Measurements from ENCODE around the gene OR1N1. TPM values are rescaled to one million over a fixed set of nuclear protein-coding genes. Genes with fewer than 3 reads are reported as not detected.

Gene OR1N1, protein sequence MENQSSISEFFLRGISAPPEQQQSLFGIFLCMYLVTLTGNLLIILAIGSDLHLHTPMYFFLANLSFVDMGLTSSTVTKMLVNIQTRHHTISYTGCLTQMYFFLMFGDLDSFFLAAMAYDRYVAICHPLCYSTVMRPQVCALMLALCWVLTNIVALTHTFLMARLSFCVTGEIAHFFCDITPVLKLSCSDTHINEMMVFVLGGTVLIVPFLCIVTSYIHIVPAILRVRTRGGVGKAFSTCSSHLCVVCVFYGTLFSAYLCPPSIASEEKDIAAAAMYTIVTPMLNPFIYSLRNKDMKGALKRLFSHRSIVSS
- not detected in 2 replicates for total RNA-seq

DNA sequence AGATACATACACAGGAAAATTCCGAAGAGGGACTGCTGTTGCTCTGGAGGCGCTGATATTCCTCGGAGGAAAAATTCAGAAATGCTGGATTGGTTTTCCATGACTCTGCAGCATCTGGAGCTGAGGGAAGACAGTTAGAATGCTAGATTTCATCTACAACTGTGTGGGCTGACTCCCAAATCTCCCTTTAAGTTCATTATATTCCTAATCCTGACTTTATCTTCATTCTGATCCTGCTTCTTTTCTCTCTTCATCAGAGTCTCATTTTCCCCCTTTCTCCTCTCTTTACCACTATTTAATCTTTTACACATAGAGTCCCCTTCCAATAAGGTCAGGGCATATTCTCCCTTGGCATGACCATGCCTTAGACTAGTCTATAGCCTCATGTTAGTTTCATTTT, at the start of gene OR1N1:
TSS of gene OR1N1 (minus strand) at position 101 of the 400 bp plus-strand sequence. CDS start at position 101, 0 bp downstream.

DNA sequence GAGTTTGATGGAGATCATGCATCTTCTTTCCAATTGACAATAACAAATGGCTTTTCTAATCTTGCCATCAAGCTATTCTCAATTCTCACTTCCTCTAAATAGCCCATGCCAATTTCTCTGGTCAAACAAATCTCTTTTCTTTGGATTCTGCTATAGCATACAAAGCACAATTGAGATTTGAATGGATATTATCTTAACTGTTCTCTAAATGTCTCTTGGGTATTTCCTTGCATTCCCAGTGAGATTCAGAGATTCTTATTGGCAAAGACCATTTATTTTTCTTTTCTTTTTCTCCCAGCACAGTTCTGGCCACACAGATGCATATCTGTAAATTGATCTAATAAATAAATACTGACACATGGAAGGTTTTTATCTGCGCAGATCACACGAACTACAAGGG, 25.7 kb upstream of the OR1N1 start, which contains the start of gene OR1N2:
TSS of gene OR1N2 (plus strand) at position 301 of the 400 bp plus-strand sequence. CDS start 100 bp downstream, outside the sequence.

DNA sequence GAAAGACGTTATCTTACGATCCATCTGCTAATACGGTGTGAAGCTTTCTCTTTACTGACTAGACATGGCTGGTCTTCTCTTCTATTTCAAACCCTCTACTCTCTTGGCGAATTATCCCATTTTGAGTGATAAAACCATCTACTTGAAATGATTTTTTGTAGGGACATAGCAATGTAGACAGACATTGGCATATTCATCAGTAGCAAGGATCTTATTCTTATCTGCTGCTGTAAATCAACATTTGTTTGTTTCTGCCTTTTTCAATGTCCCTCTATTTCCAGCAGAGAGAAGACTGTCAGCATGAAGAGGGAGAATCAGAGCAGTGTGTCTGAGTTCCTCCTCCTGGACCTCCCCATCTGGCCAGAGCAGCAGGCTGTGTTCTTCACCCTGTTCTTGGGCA, 8.3 kb downstream of the OR1N1 start, which contains the start of gene OR1J4:
TSS of gene OR1J4 (plus strand) at position 301 of the 400 bp plus-strand sequence. CDS start at position 301, 0 bp downstream.

DNA sequence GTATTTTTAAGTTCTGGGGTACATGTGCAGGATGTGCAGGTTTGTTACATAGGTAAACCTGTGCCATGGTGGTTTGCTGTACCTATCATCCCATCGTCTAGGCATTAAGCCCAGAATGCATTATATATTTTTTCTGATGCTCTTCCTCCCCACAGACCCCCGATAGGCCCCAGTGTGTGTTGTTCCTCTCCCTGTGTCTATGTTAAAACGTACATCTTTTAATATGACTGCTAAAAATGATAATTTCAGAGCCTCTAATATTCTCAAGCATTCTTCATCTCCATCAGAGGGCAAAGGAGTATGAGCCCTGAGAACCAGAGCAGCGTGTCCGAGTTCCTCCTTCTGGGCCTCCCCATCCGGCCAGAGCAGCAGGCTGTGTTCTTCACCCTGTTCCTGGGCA, 16.6 kb downstream of the OR1N1 start, which contains the start of gene OR1J2:
TSS of gene OR1J2 (plus strand) at position 301 of the 400 bp plus-strand sequence. CDS start at position 301, 0 bp downstream.

DNA sequence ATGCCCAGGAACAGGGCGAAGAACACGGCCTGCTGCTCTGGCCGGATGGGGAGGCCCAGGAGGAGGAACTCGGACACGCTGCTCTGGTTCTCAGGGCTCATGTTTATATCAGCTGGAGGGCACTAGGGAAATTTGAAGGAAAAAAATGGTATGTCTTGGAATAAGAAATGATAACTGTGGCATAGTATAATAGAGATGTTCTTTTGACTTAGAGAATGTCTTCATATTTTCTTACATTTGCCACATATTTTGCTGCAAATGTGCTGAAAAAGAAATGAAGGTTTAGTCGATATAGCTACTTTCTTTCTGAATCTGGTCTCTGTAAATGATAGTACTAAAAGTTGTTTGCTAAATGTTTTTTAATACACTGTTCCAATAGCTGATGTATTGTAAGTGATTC, 49.3 kb downstream of the OR1N1 start, which contains the start of gene OR1J1:
TSS of gene OR1J1 (minus strand) at position 101 of the 400 bp plus-strand sequence. CDS start at position 101, 0 bp downstream.

Other genes starting within 250 kb of the OR1N1 start
- 122 and 135 TPM in 2 replicates for gene PTGS1, start 156.3 kb downstream of the OR1N1 start, total RNA-seq
- not detected in 2 replicates for gene OR1J1, start 49.4 kb downstream of the OR1N1 start, total RNA-seq
- gene OR1J2, start 16.5 kb downstream of the OR1N1 start, total RNA-seq = not detected in 2 replicates
- gene OR1J4, start 8.2 kb downstream of the OR1N1 start, total RNA-seq = not detected in 2 replicates
- gene OR1N2, start 25.8 kb upstream of the OR1N1 start, total RNA-seq = not detected in 2 replicates
- 0.37 TPM in 1 of 2 replicates, not detected in the other for gene OR1L8, start 56.1 kb upstream of the OR1N1 start, total RNA-seq
- not detected in 2 replicates for gene OR1Q1, start 87.4 kb upstream of the OR1N1 start, total RNA-seq
- not detected in 2 replicates for gene OR1B1, start 130.3 kb upstream of the OR1N1 start, total RNA-seq
- not detected in 2 replicates for gene OR1L1, start 134.4 kb upstream of the OR1N1 start, total RNA-seq
- not detected in 2 replicates for gene OR1L3, start 147.8 kb upstream of the OR1N1 start, total RNA-seq
- not detected in 2 replicates for gene OR1L4, start 196.7 kb upstream of the OR1N1 start, total RNA-seq
- gene OR1L6, start 215.0 kb upstream of the OR1N1 start, total RNA-seq = not detected in 2 replicates

Data from cardiac ventricle fibroblast (primary cell).